IMR-90 (cell line): Measurements from ENCODE around the gene TNS1. TPM values are rescaled to one million over a fixed set of nuclear protein-coding genes. Genes with fewer than 3 reads are reported as not detected.
A peak's percentile ranks its signal among the peaks of the same experiment; 100 is the strongest.

Experiments
- ATAC-seq: fragments of 200-7000 bp; cut with Tn5 transposase; 2 replicates; pipeline ENCODE4 v1.9.1; 2020; ENCODE audit warnings: low read depth, mild to moderate bottlenecking, moderate library complexity
- BruUV-seq: library from RNA; stranded (reverse); fragments of 400-500 nt; replicated peaks from 2 replicates; lab custom pipeline; 2021; lab: Mats Ljungman, UMichigan
- CTCF ChIA-PET: fragments of 300-600 bp; formaldehyde crosslinking; extraction: SDS; loops from one replicate; lab custom pipeline; 2021; ENCODE audit warnings: antibody characterized with exemption; lab: Yijun Ruan, JAX
- POLR2A ChIA-PET: fragments of 300-600 bp; sonication (Branson Sonifier 250); formaldehyde crosslinking; loops from one replicate; lab custom pipeline; 2022; ENCODE audit warnings: antibody characterized with exemption; ENCODE audit not compliant: unreplicated experiment; lab: Charles Lee
- DNase-seq: peaks from one replicate; pipeline ENCODE4 v3.0.0; 2013
- H2AFZ ChIP-seq: replicated peaks from 2 replicates; pipeline ENCODE3; 2013; ENCODE audit warnings: low read length, mild to moderate bottlenecking; ENCODE audit not compliant: poor library complexity
- H2AK5ac ChIP-seq: 2 replicates; pipeline ENCODE4 v1.6.1; 2013; ENCODE audit warnings: low read depth, low read length, inconsistent platforms
- H2AK9ac ChIP-seq: replicated peaks from 2 replicates; pipeline ENCODE3; 2013; ENCODE audit warnings: mild to moderate bottlenecking, low read depth, low read length, moderate library complexity; ENCODE audit not compliant: poor library complexity
- H2BK120ac ChIP-seq: 2 replicates; pipeline ENCODE4 v1.6.1; 2013; ENCODE audit warnings: low read depth, low read length, inconsistent platforms
- H2BK15ac ChIP-seq: 3 replicates; pipeline ENCODE4 v1.6.1; 2013; ENCODE audit warnings: low read depth, low read length, inconsistent platforms
- H2BK20ac ChIP-seq: 2 replicates; pipeline ENCODE4 v1.6.1; 2013; ENCODE audit warnings: low read depth, mild to moderate bottlenecking, inconsistent platforms, low read length, moderate library complexity
- H2BK5ac ChIP-seq: 2 replicates; pipeline ENCODE4 v1.6.1; 2013; ENCODE audit warnings: mild to moderate bottlenecking, low read depth, low read length, inconsistent platforms; ENCODE audit not compliant: poor library complexity, severe bottlenecking
- H3K14ac ChIP-seq: replicated peaks from 2 replicates; pipeline ENCODE4 v1.6.1; 2013; ENCODE audit warnings: low read depth, low read length, inconsistent platforms
- H3K18ac ChIP-seq: 2 replicates; pipeline ENCODE4 v1.6.1; 2013; ENCODE audit warnings: low read depth, low read length, control low read depth
- H3K23ac ChIP-seq: 2 replicates; pipeline ENCODE4 v1.6.1; 2013; ENCODE audit warnings: low read depth, low read length, inconsistent platforms
- H3K27ac ChIP-seq: 2 replicates; pipeline ENCODE4 v1.5.1; 2013; ENCODE audit warnings: mild to moderate bottlenecking, control low read depth, low read length; ENCODE audit not compliant: insufficient read depth
- H3K27me3 ChIP-seq: 2 replicates; pipeline ENCODE4 v1.6.1; 2013; ENCODE audit warnings: low read length; ENCODE audit not compliant: control insufficient read depth, insufficient read depth
- H3K36me3 ChIP-seq: 2 replicates; pipeline ENCODE4 v1.6.1; 2013; ENCODE audit warnings: low read length, mixed read lengths; ENCODE audit not compliant: control insufficient read depth, insufficient read depth
- H3K4ac ChIP-seq: 2 replicates; pipeline ENCODE4 v1.6.1; 2013; ENCODE audit warnings: low read depth, low read length, inconsistent platforms
- H3K4me1 ChIP-seq: 2 replicates; pipeline ENCODE4 v1.6.1; 2013; ENCODE audit warnings: low read length, mixed read lengths; ENCODE audit not compliant: control insufficient read depth, insufficient read depth
- H3K4me2 ChIP-seq: 2 replicates; pipeline ENCODE4 v1.6.1; 2013; ENCODE audit warnings: low read depth, mild to moderate bottlenecking, control low read depth, low read length, moderate library complexity
- H3K4me3 ChIP-seq: 2 replicates; pipeline ENCODE4 v1.5.1; 2013; ENCODE audit warnings: low read depth, mild to moderate bottlenecking, control low read depth, low read length, moderate library complexity; ENCODE audit not compliant: insufficient read depth
- H3K56ac ChIP-seq: 2 replicates; pipeline ENCODE4 v1.6.1; 2013; ENCODE audit warnings: low read length, inconsistent platforms; ENCODE audit not compliant: insufficient read depth; ENCODE audit errors: extremely low read depth
- H3K79me1 ChIP-seq, 2 experiments: 2 replicates each; pipeline ENCODE4 v1.6.1; 2013; ENCODE audit warnings: low read length in 2 of 2, inconsistent platforms in 1 of 2, low read depth in 1 of 2
- H3K9ac ChIP-seq: 2 replicates; pipeline ENCODE4 v1.6.1; 2013; ENCODE audit warnings: low read depth, low read length, control low read depth
- H3K9me1 ChIP-seq: 2 replicates; pipeline ENCODE4 v1.6.1; 2013; ENCODE audit warnings: low read length, inconsistent platforms; ENCODE audit not compliant: insufficient read depth
- H3K9me3 ChIP-seq: 2 replicates; pipeline ENCODE4 v1.6.1; 2013; ENCODE audit warnings: low read length; ENCODE audit not compliant: control insufficient read depth, insufficient read depth
- H4K20me1 ChIP-seq: 2 replicates; pipeline ENCODE4 v1.6.1; 2013; ENCODE audit warnings: low read length, inconsistent platforms; ENCODE audit not compliant: insufficient read depth
- H4K5ac ChIP-seq: 2 replicates; pipeline ENCODE4 v1.6.1; 2013; ENCODE audit warnings: mild to moderate bottlenecking, low read depth, low read length, control low read depth
- H4K8ac ChIP-seq, 2 experiments: 2 replicates each; pipeline ENCODE4 v1.6.1; 2013; ENCODE audit warnings: low read depth in 2 of 2, low read length in 2 of 2, control low read depth in 1 of 2, inconsistent platforms in 1 of 2
- H4K91ac ChIP-seq: 2 replicates; pipeline ENCODE4 v1.6.1; 2013; ENCODE audit warnings: low read depth, low read length, inconsistent platforms; ENCODE audit not compliant: insufficient read depth
- MAFK ChIP-seq: IDR thresholded peaks from 2 replicates; pipeline ENCODE4 v1.6.1; 2012; ENCODE audit warnings: low read depth, low read length, improper control_type of control experiment
- NFE2L2 ChIP-seq: fragments of 150-350 bp; IDR thresholded peaks from 2 replicates; pipeline ENCODE4 v1.6.1; 2016; ENCODE audit warnings: low read depth, mild to moderate bottlenecking, low read length
- POLR2A ChIP-seq: IDR thresholded peaks from 2 replicates; pipeline ENCODE4 v1.6.1; 2012; ENCODE audit warnings: mild to moderate bottlenecking, low read depth, low read length
- RFX5 ChIP-seq: IDR thresholded peaks from 2 replicates; pipeline ENCODE4 v1.8.0; 2012; ENCODE audit warnings: low read depth, mild to moderate bottlenecking, low read length, moderate library complexity
- WGBS, 2 experiments: methylation state at CpG; one replicate each; pipeline versions ENCODE4 v1.1.5 to v1.1.7; 2013; ENCODE audit warnings: missing lambda C conversion rate in 2 of 2; ENCODE audit not compliant: insufficient read length in 1 of 2; ENCODE audit errors: extremely low coverage in 2 of 2; 5-methylcytosine and 5-hydroxymethylcytosine counted together
- dilution Hi-C: fragments of 300-500 bp; cut with HindIII; formaldehyde crosslinking; loops from one replicate; pipeline ENCODE4 v1.14.3; 2018; ENCODE audit warnings: low sequenced_read_pairs; ENCODE audit not compliant: unreplicated experiment
- in situ Hi-C: fragments of 300-500 bp; cut with MboI; formaldehyde crosslinking; loops from 3 replicates; pipeline ENCODE4 v1.14.3; 2019; ENCODE audit warnings: low sequenced_read_pairs, inconsistent platforms, mixed read lengths
- intact Hi-C: fragments of 100-400 bp; cut with micrococcal nuclease; formaldehyde crosslinking; loops from 2 replicates; pipeline ENCODE4 v1.10.0; 2022
- polyA plus RNA-seq, 3 experiments: library from polyadenylated mRNA; depleted of rRNA; stranded (reverse); fragments of >200 nt; gene quantifications; 2 replicates each; pipeline ENCODE4 v1.2.3, GENCODE V29; 2012; ENCODE audit warnings: low replicate concordance in 1 of 3
- total RNA-seq: library from RNA; depleted of rRNA; stranded (reverse); fragments of >200 nt; gene quantifications from 2 replicates; pipeline ENCODE4 v1.2.3, GENCODE V29; 2012

The TNS1 gene
- total and polyA plus RNA-seq, 2 of the 4 experiments (the other 2 are of a cell fraction), result 41.1 to 45.2 TPM

GRCh38 chr2:217980036-217980435, 22.8 kb downstream of the TNS1 start:
- peaks cover 26 to 57% of the 10 kb centered on the region in 2 experiments; a peak in 3 of 4 replicates for H3K79me1 ChIP-seq
- no peak overlapping the region for H3K23ac ChIP-seq
- peaks cover 14% of the 10 kb centered on the region; the same call in 1 of the 2 replicates for H4K20me1 ChIP-seq
- peak overlapping the region; percentile 28; the same call in 1 of the 2 replicates for H3K14ac ChIP-seq
- H2AK9ac ChIP-seq, result peak overlapping the region; percentile 22
- in situ Hi-C loops (no loop called here), dilution Hi-C loops (no loop called here), intact Hi-C loops (no loop called here)
- no peak overlapping the region for H3K27ac ChIP-seq
- H2BK20ac ChIP-seq, result peak overlapping the region; percentile 9; the same call in 1 of the 2 replicates
- no peak overlapping the region for H2AFZ ChIP-seq
- no peak for TF ChIP-seq MAFK
- no peak for TF ChIP-seq POLR2A
- no peak for TF ChIP-seq RFX5
- no peak for TF ChIP-seq NFE2L2
- H2AK5ac ChIP-seq, result peak overlapping the region; percentile 70; the same call in 1 of the 2 replicates
- DNase-seq, result no peak
- H3K56ac ChIP-seq, result no peak overlapping the region
- H4K91ac ChIP-seq, result peak overlapping the region; percentile 54; the same call in 1 of the 2 replicates
- ATAC-seq, result peak; percentile 27
- peaks cover 18% of the 10 kb centered on the region; the same call in 1 of the 2 replicates for H3K9me1 ChIP-seq
- CTCF ChIA-PET, result no interaction called here
- H2BK15ac ChIP-seq, result no peak overlapping the region
- H3K4me3 ChIP-seq, result no peak overlapping the region
- H2BK5ac ChIP-seq, result no peak overlapping the region
- H3K9me3 ChIP-seq, result no peaks in the 10 kb centered on the region
- 71% methylated on average over 1 of the region's 5 CpGs; no CpG with 5 or more reads in 1 of the 2 experiments for WGBS, 2 experiments
- H3K4me2 ChIP-seq, result no peak overlapping the region
- peaks cover 28% of the 10 kb centered on the region; the same call in 1 of the 2 replicates for H3K36me3 ChIP-seq
- no peak overlapping the region for H2BK120ac ChIP-seq
- no peak overlapping the region for H3K9ac ChIP-seq
- POLR2A ChIA-PET, result no interaction called here
- peak overlapping the region; percentile 78 for H3K4ac ChIP-seq
- H3K4me1 ChIP-seq, result peaks cover 19% of the 10 kb centered on the region
- H4K5ac ChIP-seq, result no peak overlapping the region
- H4K8ac ChIP-seq, result no peak overlapping the region; a peak in 1 of 4 replicates
- no TSS peak for BruUV-seq
- no peaks in the 10 kb centered on the region for H3K27me3 ChIP-seq
- H3K18ac ChIP-seq, result no peak overlapping the region
